ENCODE data around the gene ELOVL1.

The ELOVL1 gene

DNA sequence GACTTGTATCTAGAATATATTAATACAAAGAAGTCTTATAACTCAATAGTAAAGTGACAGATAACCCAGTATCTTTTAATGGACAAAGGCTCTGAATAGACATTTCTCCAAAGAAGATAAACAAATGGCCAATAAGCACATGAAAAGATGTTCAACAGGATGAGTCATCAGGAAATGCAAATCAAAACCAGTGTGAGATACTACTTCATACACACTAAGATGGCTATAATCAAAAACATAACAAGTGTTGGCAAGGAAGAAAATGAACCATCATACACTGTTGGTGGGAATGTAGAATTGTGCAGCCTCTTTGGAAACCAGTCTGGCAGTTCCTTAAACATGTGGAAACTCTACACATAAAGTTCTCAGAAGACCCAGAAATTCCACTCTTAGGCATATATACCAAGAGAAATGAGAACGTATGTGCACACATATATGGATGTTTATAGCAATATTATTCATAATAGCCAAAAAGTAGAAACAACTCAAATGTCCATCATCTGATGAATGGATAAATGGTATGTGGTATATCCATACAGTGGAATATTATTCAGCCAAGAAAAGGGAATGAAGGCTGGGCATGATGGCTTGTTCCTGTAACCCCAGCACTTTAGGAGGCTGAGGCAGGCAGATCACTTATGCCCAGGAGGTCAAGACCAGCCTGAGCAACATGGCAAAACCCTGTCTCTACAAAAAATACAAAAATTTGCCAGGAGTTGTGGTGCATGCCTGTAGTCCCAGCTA, 40.1 kb downstream of the ELOVL1 start:
- no peak for DNase-seq (ENCODE audit: low spot score)

DNA sequence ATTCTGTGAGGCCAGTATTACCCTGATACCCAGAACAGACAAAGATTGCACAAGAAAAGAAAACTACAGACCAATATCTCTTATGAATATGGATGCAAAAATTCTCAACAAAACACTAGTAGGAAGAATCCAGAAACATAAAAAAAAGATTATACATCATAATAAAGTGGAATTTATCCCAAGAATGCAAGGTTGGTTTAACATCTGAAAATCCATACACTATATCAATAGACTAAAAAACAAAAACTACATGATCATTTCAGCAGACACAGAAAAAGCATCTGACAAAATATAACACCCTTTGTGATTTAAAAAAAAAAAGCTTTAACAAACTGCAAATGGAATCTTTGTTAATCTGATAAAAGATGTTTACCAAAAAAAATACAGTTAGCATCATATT, 42.4 kb downstream of the ELOVL1 start:
- no peak for DNase-seq (ENCODE audit: low spot score)

DNA sequence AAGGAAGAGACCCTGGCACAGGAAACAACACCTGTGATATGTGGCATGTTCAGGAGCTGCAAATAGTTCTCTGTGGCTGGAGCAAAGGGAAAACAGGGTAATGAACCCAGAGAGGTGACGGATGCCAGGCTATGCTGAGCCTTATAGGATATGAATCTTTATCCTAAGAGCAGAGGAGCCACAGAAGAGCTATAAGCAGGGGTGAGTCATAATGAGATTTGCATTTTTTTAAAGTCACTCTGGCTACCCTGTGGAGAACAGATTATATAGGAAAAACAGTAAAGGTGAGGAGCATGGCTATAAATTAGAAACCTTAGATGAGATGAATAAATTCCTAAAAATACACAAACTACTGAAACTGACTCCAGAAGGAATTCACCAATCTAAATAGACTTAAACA, 43.0 kb downstream of the ELOVL1 start:
- no peak for DNase-seq (ENCODE audit: low spot score)

- no peak for DNase-seq (ENCODE audit: low spot score)
These were observed 45.3 kb downstream of the ELOVL1 start for GRCh38 chr1:43322506-43322905.

- DNase-seq (ENCODE audit: low spot score) = no peak
These were observed 46.4 kb downstream of the ELOVL1 start for GRCh38 chr1:43321331-43321891.

- DNase-seq (ENCODE audit: low spot score) = no peak
These were observed 48.0 kb downstream of the ELOVL1 start for GRCh38 chr1:43319766-43320165.

DNA sequence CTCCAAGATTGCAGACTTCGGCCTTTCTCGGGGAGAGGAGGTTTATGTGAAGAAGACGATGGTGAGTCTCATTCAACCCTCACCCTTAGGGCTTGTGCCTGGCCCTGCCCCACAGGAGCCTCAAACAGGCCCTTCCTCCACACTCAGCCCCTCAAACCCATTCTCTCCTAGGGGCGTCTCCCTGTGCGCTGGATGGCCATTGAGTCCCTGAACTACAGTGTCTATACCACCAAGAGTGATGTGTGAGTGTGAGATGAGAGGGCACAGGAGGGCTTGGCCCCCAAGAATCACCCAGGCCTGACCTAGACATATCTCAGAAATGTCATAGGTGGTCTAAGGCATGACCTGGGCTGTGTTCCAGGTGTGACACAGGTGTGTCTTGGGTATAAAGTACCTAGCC, 48.5 kb downstream of the ELOVL1 start:
- no peak for DNase-seq (ENCODE audit: low spot score)

DNA sequence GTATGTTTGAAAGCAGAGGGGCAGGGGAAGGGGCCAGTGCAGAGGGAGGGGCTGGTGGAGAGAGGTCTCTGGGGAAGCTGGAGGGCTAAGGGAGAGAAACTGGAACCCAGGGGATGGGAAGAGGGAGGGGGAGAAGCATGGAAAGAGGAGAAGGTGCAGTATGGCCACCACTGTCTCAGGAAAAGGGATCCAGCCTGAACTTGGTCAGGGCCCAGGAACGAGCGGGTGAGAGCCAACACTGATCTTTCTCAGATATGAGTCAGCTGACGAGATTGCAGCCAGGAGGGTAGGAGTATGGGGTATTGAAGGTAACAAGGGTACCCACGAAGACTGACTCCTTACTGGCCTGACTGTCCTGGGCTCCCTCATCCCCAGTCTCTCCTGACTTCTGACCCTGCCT, 49.0 kb downstream of the ELOVL1 start:
- no peak for DNase-seq (ENCODE audit: low spot score)

DNA sequence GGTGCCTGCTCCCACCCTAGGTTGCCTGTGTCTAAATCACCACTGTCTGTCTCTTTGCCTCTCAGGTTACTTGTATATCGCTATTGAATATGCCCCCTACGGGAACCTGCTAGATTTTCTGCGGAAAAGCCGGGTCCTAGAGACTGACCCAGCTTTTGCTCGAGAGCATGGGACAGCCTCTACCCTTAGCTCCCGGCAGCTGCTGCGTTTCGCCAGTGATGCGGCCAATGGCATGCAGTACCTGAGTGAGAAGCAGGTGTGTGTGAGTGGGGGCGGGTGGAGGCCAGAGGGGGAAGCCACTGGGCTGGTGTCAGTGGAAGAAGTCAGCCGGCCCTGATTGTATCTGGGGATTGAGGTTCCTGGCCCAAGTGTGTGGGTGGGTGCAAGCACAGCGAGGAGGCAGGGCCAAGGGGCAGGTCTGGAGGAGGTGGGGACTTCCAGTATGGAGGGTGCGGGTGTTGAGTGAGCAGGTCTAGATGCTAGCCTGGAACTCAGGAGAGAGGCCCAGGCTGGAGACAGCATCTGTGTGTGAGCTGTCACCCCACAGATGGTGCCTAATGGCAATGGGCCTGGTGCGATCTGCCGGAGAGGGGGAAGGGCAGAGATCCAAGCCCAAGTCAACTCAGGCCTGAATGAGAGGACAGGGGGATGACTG, 49.9 kb downstream of the ELOVL1 start:
- no peak for DNase-seq (ENCODE audit: low spot score)

- no peak for DNase-seq (ENCODE audit: low spot score)
These were observed 50.9 kb downstream of the ELOVL1 start for GRCh38 chr1:43316738-43317520.

- no peak for DNase-seq (ENCODE audit: low spot score)
These were observed 51.7 kb downstream of the ELOVL1 start for GRCh38 chr1:43315963-43316737.

DNA sequence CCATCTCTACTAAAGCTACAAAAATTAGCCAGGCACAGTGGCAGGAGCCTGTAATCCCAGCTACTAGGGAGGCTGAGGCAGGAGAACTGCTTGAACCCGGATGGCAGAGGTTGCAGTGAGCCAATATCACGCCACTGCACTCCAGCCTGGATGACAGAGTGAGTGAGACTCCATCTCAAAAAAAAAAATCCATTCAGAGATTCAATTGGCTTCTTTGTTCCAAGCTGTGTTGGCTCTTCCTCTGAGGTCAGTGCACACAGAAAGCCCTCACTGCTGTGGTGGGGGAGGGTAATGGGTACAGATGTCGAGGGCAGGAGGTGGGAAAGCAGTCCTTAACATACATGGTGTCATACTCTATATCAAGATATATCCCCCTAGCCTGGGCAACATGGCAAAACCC, 52.3 kb downstream of the ELOVL1 start:
- DNase-seq (ENCODE audit: low spot score) = no peak

- no peak for DNase-seq (ENCODE audit: low spot score)
These were observed 53.6 kb downstream of the ELOVL1 start for GRCh38 chr1:43314233-43314632.

- DNase-seq (ENCODE audit: low spot score) = no peak
These were observed 54.0 kb downstream of the ELOVL1 start for GRCh38 chr1:43313771-43314170.

Measured in ecto neural progenitor cell (in vitro differentiated cells).